Neuronal stem cell (in vitro differentiated cells): ENCODE results near the gene TRIM40.
A peak's percentile ranks its signal among the peaks of the same experiment; 100 is the strongest.

ENCODE experiments used
- DNase-seq: peaks from one replicate; pipeline ENCODE4 v3.0.0-alpha.2; 2013; ENCODE audit warnings: low spot score
- H2AFZ ChIP-seq: one replicate; pipeline ENCODE4 v1.6.1; 2013; ENCODE audit warnings: mild to moderate bottlenecking, low read length, inconsistent platforms
- H2AK5ac ChIP-seq: 2 replicates; pipeline ENCODE4 v1.6.1; 2013; ENCODE audit warnings: low read depth, mild to moderate bottlenecking, inconsistent platforms, low read length, moderate library complexity, mixed read lengths
- H2BK120ac ChIP-seq: 2 replicates; pipeline ENCODE4 v1.6.1; 2013; ENCODE audit warnings: low read depth, mild to moderate bottlenecking, inconsistent platforms, low read length, moderate library complexity, mixed read lengths
- H2BK12ac ChIP-seq: one replicate; pipeline ENCODE4 v1.6.1; 2013; ENCODE audit warnings: low read length, inconsistent platforms
- H2BK15ac ChIP-seq: 2 replicates; pipeline ENCODE4 v1.6.1; 2013; ENCODE audit warnings: mild to moderate bottlenecking, low read length, inconsistent platforms, mixed read lengths
- H2BK5ac ChIP-seq: one replicate; pipeline ENCODE4 v1.6.1; 2013; ENCODE audit warnings: inconsistent platforms, mild to moderate bottlenecking, low read length, moderate library complexity
- H3K14ac ChIP-seq: one replicate; pipeline ENCODE4 v1.6.1; 2013; ENCODE audit warnings: low read length, inconsistent platforms
- H3K18ac ChIP-seq: 2 replicates; pipeline ENCODE4 v1.6.1; 2013; ENCODE audit warnings: low read length, inconsistent platforms
- H3K23ac ChIP-seq: 2 replicates; pipeline ENCODE4 v1.6.1; 2013; ENCODE audit warnings: low read depth, mild to moderate bottlenecking, mixed read lengths, low read length, inconsistent platforms; ENCODE audit not compliant: poor library complexity
- H3K27ac ChIP-seq: replicated peaks from 3 replicates; pipeline ENCODE4 v1.5.1; 2013; ENCODE audit warnings: low read length, inconsistent platforms
- H3K27me3 ChIP-seq, 3 experiments: 2 replicates each; pipeline ENCODE4 v1.6.1; 2013; ENCODE audit warnings: low read length in 3 of 3, mild to moderate bottlenecking in 2 of 3, inconsistent platforms in 1 of 3, low read depth in 1 of 3, mixed read lengths in 1 of 3, moderate library complexity in 1 of 3; ENCODE audit not compliant: control insufficient read depth in 3 of 3, insufficient read depth in 3 of 3
- H3K36me3 ChIP-seq, 2 donors: replicated peaks in 1 of 2; 2 replicates each; pipeline ENCODE4 v1.6.1; 2013; ENCODE audit warnings: low read length in 2 of 2; ENCODE audit not compliant: control insufficient read depth in 2 of 2, insufficient read depth in 2 of 2
- H3K4ac ChIP-seq: 2 replicates; pipeline ENCODE4 v1.6.1; 2013; ENCODE audit warnings: inconsistent platforms, mild to moderate bottlenecking, low read length, moderate library complexity
- H3K4me1 ChIP-seq, 2 donors: 1 replicate in 1 of 2; 2 replicates in 1 of 2; pipeline ENCODE4 v1.6.1; 2013; ENCODE audit warnings: low read length in 2 of 2, low read depth in 1 of 2; ENCODE audit not compliant: control insufficient read depth in 2 of 2, insufficient read depth in 1 of 2
- H3K4me2 ChIP-seq: one replicate; pipeline ENCODE4 v1.6.1; 2013; ENCODE audit warnings: mild to moderate bottlenecking, low read length, inconsistent platforms; ENCODE audit not compliant: insufficient read depth, poor library complexity, severe bottlenecking
- H3K4me3 ChIP-seq, 2 donors: 2 replicates each; pipeline ENCODE4 v1.5.1; 2013; ENCODE audit warnings: low read length in 2 of 2, mild to moderate bottlenecking in 2 of 2, inconsistent platforms in 1 of 2, moderate library complexity in 1 of 2
- H3K79me1 ChIP-seq: one replicate; pipeline ENCODE4 v1.6.1; 2013; ENCODE audit warnings: low read depth, mild to moderate bottlenecking, inconsistent platforms, low read length, moderate library complexity
- H3K9ac ChIP-seq: one replicate; pipeline ENCODE4 v1.6.1; 2013; ENCODE audit warnings: mild to moderate bottlenecking, low read depth, low read length, inconsistent platforms; ENCODE audit not compliant: poor library complexity
- H3K9me3 ChIP-seq, 2 donors: replicated peaks in 1 of 2; 2 replicates each; pipeline versions ENCODE3 to v1.6.1; 2013; ENCODE audit warnings: low read length in 2 of 2, mild to moderate bottlenecking in 2 of 2, inconsistent platforms in 1 of 2, low read depth in 1 of 2, mixed read lengths in 1 of 2, moderate library complexity in 1 of 2; ENCODE audit not compliant: control insufficient read depth in 2 of 2, insufficient read depth in 1 of 2
- H4K8ac ChIP-seq: one replicate; pipeline ENCODE4 v1.6.1; 2013; ENCODE audit warnings: low read depth, mild to moderate bottlenecking, inconsistent platforms, low read length, moderate library complexity
- H4K91ac ChIP-seq: one replicate; pipeline ENCODE4 v1.6.1; 2013; ENCODE audit warnings: low read length, low read depth, mild to moderate bottlenecking, inconsistent platforms; ENCODE audit not compliant: poor library complexity
- WGBS, 2 donors: extraction: QIAGEN DNeasy Blood & Tissue Kit; methylation state at CpG; one replicate each; pipeline ENCODE4 v1.1.7; 2013; ENCODE audit warnings: missing lambda C conversion rate in 2 of 2, mixed read lengths in 1 of 2; ENCODE audit not compliant: insufficient read length in 2 of 2, insufficient replicate concordance in 1 of 2; ENCODE audit errors: extremely low coverage in 2 of 2; 5-methylcytosine and 5-hydroxymethylcytosine counted together

TRIM40 gene

GRCh38 chr6:30151580-30151979 is 15.6 kb downstream of the TRIM40 start:
- WGBS, 2 donors, result no CpG with 5 or more reads among the region's 3 CpGs
- H3K14ac ChIP-seq, result no peak overlapping the region
- no peaks in the 10 kb centered on the region for H3K9me3 ChIP-seq
- no peaks in the 10 kb centered on the region for H3K36me3 ChIP-seq
- H3K4me1 ChIP-seq, result no peaks in the 10 kb centered on the region
- H4K8ac ChIP-seq, result no peak overlapping the region
- no peak overlapping the region for H3K18ac ChIP-seq
- no peak overlapping the region for H2AK5ac ChIP-seq
- H3K4ac ChIP-seq, result no peak overlapping the region
- no peaks in the 10 kb centered on the region for H3K79me1 ChIP-seq
- no peak overlapping the region for H3K23ac ChIP-seq
- no peak overlapping the region for H3K9ac ChIP-seq
- no peak overlapping the region for H3K4me3 ChIP-seq
- H2BK5ac ChIP-seq, result no peak overlapping the region
- no peak overlapping the region for H3K4me2 ChIP-seq
- no peak overlapping the region for H2BK15ac ChIP-seq
- H2AFZ ChIP-seq, result peak overlapping the region; percentile 15
- H2BK120ac ChIP-seq, result no peak overlapping the region
- no peak for DNase-seq
- H3K27ac ChIP-seq, result no peak overlapping the region
- peaks cover 0 to 51% (median 0%) of the 10 kb centered on the region in 3 experiments for H3K27me3 ChIP-seq
- H4K91ac ChIP-seq, result no peak overlapping the region
- H2BK12ac ChIP-seq, result no peak overlapping the region

DNA sequence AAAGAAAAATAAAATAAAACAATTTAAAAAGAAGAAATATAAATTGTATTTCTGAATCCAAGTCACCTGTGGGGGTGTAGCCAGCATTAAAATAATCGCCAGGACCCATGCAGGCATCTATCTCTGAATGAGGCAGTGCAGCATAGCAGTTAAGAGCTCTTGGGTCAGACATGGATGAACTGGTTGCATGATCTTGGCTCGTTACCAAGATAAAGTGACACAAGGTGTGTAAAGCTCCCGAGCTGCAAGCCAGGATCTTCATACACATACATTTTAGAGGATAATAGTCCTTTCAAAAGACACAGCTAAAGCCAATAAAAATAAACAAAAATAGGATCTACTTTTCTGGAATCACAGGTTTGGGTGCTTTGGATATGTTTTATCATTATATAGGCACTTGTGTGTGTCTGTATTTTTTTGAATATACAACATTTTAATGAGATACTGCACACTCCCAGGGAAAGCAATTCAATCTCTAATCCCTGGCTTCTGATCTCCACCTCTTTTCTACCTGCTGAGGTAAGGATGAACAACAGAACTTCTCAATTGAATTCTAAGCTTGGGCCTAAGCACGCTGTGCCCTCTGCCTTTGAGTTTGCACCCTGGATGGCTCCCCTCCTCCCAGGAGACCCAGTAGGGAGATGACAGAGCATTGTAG is 16.2 kb downstream of the TRIM40 start:
- no peak overlapping the region for H3K23ac ChIP-seq
- no peak overlapping the region for H2AFZ ChIP-seq
- H3K9me3 ChIP-seq, result no peaks in the 10 kb centered on the region
- no peaks in the 10 kb centered on the region for H3K79me1 ChIP-seq
- H3K4me1 ChIP-seq, result no peaks in the 10 kb centered on the region
- no peak overlapping the region for H3K27ac ChIP-seq
- H3K14ac ChIP-seq, result no peak overlapping the region
- DNase-seq, result no peak
- H4K91ac ChIP-seq, result no peak overlapping the region
- H4K8ac ChIP-seq, result no peak overlapping the region
- no peak overlapping the region for H3K4ac ChIP-seq
- H3K4me3 ChIP-seq, result no peak overlapping the region
- no peak overlapping the region for H2BK120ac ChIP-seq
- H3K27me3 ChIP-seq, result peaks cover 0 to 46% (median 0%) of the 10 kb centered on the region in 3 experiments
- no peak overlapping the region for H3K9ac ChIP-seq
- H2AK5ac ChIP-seq, result no peak overlapping the region
- no peak overlapping the region for H3K4me2 ChIP-seq
- H2BK5ac ChIP-seq, result no peak overlapping the region
- H2BK12ac ChIP-seq, result no peak overlapping the region
- H3K18ac ChIP-seq, result no peak overlapping the region
- no peak overlapping the region for H2BK15ac ChIP-seq
- no peaks in the 10 kb centered on the region for H3K36me3 ChIP-seq
- no CpG with 5 or more reads among the region's 4 CpGs for WGBS, 2 donors

DNA sequence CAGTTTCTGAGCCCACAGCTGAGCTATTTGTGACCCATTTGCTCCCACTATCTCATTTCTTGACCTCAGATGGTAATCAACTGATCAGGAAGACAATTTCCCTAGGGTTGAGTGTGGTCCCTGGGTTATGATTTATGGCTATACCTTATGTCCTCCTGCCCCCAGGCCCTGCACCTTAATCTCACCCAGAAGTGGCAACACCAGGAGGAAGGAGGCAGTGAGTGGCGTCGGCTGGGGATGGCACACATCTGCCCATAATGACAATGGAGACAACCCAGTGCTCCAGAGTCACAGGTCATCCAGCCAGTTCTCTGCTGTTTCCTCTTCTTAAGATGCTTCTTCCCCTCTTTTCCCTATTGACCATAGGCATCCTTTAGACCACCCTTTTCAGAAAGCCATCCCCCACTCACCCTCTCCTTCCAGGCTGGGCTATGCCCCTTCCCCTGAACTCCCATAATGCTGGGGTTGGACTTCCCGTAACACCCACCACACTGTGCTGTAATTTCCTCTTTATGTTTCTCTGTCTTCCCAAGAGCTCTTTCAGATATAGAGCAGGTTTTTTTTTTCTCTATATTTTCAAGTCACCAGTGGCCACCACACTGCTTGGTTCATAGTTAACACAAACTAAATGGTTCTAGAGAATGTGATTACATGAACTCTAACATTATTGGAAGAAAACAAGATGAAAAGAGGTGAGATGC is 17.1 kb downstream of the TRIM40 start:
- H3K14ac ChIP-seq, result no peak overlapping the region
- H3K36me3 ChIP-seq, result no peaks in the 10 kb centered on the region
- H3K23ac ChIP-seq, result no peak overlapping the region
- H2BK15ac ChIP-seq, result no peak overlapping the region
- no peak overlapping the region for H3K27ac ChIP-seq
- H3K79me1 ChIP-seq, result no peaks in the 10 kb centered on the region
- no peak overlapping the region for H4K8ac ChIP-seq
- no peak overlapping the region for H3K4me3 ChIP-seq
- no peak overlapping the region for H3K4ac ChIP-seq
- H2BK5ac ChIP-seq, result no peak overlapping the region
- H3K4me2 ChIP-seq, result no peak overlapping the region
- H3K9ac ChIP-seq, result no peak overlapping the region
- H3K27me3 ChIP-seq, result peaks cover 0 to 37% (median 0%) of the 10 kb centered on the region in 3 experiments
- H3K18ac ChIP-seq, result no peak overlapping the region
- H2BK120ac ChIP-seq, result no peak overlapping the region
- H3K4me1 ChIP-seq, result no peaks in the 10 kb centered on the region
- H2BK12ac ChIP-seq, result no peak overlapping the region
- H2AK5ac ChIP-seq, result no peak overlapping the region
- no peak for DNase-seq
- H2AFZ ChIP-seq, result no peak overlapping the region
- WGBS, 2 donors, result no CpG with 5 or more reads among the region's 3 CpGs
- no peak overlapping the region for H4K91ac ChIP-seq
- no peaks in the 10 kb centered on the region for H3K9me3 ChIP-seq

- no CpG with 5 or more reads among the region's 17 CpGs for WGBS, 2 donors
- Histone ChIP-seq H2BK12ac (no peak overlapping the region), H4K8ac (no peak overlapping the region), H2AFZ (no peak overlapping the region), H2BK15ac (no peak overlapping the region), H3K18ac (no peak overlapping the region), H3K9ac (no peak overlapping the region), H3K36me3 (no peaks in the 10 kb centered on the region), H3K4ac (no peak overlapping the region), H3K9me3 (no peaks in the 10 kb centered on the region), H3K23ac (no peak overlapping the region), H3K4me3 (peak overlapping the region in 1 of 2 donors; percentile 11), H3K27ac (no peak overlapping the region), H3K4me2 (no peak overlapping the region), H3K79me1 (no peaks in the 10 kb centered on the region), H3K27me3 (peaks cover 0 to 41% (median 0%) of the 10 kb centered on the region in 3 experiments), H3K14ac (no peak overlapping the region), H2BK120ac (no peak overlapping the region), H3K4me1 (no peaks in the 10 kb centered on the region), H2AK5ac (no peak overlapping the region), H2BK5ac (no peak overlapping the region), H4K91ac (no peak overlapping the region)
- no peak for DNase-seq
Measured at GRCh38 chr6:30154061-30154460, 18.1 kb downstream of the TRIM40 start.
